Measurements from ENCODE around the gene SNF8.
A peak's percentile ranks its signal among the peaks of the same experiment; 100 is the strongest.
"Not testable (repeated sequence)": the region's sequence is repeated elsewhere in the genome, so short reads cannot be mapped to it uniquely, and the experiment has no call there.

SNF8 gene, protein sequence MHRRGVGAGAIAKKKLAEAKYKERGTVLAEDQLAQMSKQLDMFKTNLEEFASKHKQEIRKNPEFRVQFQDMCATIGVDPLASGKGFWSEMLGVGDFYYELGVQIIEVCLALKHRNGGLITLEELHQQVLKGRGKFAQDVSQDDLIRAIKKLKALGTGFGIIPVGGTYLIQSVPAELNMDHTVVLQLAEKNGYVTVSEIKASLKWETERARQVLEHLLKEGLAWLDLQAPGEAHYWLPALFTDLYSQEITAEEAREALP

DNA sequence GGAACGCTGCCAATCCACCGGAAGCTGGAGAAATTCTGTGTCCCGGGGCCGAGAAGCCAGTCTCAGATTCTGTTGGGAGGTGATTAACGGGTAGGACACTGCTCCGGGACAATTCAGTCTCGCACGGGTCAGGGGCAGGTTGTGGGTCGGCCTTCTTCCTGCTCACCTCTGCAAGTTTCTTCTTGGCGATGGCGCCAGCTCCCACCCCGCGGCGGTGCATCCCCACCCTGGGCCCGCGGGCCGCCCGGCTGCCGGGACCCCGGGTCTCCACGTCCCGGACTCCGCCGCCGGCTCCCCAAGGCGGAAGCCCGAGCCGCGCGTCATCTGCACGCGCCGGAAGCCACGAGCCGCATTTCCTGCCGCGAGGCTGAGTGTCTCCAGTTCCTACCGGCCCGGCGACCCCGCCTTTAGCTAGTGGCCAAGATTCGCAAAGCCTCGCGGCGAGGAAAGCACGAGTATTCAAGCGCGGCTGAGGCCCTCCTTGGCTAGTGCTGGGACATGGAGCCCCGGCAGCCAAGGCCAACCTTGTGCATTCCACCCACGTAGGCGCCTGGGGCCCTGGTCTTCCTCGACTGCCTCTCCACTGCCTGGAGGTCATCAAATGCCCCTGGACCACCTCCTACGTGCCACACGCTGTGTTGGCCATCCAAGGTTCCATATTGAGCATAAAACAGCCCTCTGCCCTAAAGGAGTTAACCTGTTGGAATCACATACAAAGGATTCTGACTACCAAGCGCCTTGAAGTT is at the start of gene SNF8:
Gene SNF8 (minus strand): TSS at position 328 of the 746 bp plus-strand sequence. CDS start 108 bp downstream, at position 220.
- peak; percentile 93 for DNase-seq

DNA sequence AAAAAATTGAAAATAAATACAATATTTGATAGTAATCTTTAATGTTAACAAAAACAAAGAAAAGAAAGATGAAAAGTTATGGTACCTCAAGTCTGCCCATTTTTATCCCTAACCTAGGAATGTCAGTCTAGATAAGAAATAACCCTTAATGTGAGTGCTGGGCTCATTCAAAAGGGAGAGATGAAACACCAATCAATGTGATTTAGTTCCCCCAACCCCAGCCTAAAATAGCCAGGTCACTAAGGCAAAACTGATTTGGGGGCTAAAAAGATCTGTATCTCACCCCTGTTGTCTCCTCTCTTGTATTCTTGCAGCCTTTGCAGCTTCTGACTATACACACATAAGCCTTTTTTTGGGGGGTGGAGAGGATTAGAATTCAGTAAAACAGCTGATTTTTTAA is 49.3 kb upstream of the SNF8 start:
- no peak for DNase-seq

DNA sequence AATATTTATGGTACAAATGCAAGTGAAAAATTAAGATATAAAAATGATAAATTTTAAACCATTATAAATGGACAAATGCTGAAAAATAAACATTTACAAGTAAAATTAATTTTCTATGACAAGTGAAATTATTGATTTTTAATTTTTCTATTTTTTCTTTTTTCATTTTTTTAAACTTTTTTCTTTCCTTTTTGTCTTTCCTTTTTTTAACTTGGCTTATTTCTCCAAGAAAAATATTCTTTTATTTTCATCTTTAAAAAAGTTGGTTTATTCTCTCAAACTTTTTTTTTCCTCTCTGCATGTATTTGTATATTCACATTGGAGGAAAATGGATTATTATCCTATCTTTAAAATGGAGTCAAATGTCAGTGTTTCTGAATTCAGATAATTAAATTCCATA is 48.7 kb upstream of the SNF8 start:
- DNase-seq = no peak

DNA sequence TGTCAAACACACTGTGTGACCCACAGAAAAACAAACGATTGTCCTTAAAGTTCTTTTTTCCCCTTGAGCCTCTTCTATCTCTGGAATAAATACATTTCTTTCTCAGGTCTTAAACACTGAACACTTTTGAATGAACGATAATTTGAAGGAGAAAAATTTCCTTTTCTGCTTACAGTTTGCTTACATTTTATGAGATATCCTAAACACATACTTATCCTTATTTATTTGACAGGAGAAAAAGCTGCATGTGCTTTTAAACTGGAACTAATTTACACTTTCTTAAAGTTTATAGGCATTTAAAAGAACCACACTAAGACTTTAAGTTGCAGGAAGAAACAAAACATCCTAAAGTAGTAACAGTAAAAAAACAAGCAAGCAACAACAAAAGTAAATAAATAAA is 47.8 kb upstream of the SNF8 start:
- no peak for DNase-seq

DNA sequence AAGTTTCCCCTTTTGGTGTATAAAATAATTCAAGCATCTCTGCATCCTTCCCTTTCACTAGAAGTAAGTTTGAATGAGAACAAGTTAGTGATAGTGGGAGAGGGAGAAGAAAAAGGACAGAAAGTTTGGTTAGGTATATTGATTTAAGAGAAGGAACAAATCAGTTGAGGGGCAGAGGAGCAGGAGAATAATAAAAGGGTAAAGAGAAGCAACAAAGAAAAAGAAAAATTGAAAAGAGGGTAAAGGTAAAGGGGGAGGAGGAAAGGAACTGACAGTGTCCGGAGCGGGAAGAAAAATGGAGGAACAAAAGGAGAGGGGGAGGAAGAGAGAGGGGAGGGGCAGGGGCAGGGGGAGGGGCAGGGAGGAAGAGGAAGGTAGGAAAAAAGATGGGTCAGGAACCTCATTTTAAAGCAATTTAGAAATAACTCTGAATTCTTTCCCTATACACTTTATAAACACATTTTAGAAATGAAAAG is 46.3 kb upstream of the SNF8 start:
- DNase-seq = no peak

DNA sequence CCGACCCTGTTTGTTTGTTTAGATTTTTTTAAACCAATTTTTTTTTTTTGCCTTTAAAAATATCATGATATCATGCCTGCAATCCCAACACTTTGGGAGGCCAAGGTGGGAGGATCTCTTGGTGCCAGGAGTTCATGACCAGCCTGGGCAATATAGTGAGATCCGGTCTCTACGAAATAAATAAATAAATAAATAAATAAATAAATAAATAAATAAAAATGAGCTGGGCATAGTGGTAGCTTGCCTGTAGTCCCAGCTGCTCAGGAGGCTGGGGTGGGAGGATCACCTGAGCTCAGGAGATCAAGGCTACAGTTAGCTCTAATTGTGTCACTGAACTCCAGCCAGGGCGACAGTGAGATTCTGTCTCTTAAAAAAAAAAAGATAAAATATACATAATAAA is 44.5 kb upstream of the SNF8 start:
- no peak for DNase-seq

DNA sequence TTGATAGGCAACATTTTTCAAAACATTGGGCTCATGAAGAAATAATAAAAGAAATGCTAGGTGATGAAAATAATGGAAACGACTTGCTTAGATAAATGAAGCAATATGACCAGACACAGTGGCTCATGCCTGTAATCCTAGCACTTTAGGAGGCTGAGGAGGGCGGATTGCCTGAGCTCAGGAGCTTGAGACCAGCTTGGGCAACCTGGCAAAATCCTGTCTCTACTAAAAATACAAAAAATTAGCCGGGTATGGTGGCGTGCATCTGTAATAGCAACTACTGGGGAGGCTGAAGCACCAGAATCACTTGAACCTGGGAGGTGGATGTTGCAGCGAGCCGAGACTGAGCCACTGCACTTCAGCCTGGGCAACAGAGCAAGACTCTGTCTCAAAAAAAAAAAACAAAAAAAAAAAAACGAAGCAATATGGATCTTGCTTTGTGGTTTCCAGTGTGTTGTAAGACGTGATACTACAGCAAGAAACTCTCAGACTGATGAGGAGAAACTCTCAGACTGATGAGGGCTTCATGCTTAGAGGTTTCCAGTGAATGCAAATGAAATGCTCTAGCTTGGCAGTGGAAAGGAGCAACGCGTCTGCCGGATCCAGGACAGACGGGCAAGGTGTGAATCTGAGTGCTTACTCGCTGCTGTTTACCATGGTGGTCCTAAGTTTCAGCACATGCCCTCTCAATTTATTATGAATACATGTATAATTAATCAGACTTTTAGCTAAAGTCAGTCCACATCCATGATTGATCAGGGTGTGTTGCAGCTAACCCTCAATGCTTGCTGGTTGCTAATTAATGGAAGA is 41.0 kb upstream of the SNF8 start:
- no peak for DNase-seq

DNA sequence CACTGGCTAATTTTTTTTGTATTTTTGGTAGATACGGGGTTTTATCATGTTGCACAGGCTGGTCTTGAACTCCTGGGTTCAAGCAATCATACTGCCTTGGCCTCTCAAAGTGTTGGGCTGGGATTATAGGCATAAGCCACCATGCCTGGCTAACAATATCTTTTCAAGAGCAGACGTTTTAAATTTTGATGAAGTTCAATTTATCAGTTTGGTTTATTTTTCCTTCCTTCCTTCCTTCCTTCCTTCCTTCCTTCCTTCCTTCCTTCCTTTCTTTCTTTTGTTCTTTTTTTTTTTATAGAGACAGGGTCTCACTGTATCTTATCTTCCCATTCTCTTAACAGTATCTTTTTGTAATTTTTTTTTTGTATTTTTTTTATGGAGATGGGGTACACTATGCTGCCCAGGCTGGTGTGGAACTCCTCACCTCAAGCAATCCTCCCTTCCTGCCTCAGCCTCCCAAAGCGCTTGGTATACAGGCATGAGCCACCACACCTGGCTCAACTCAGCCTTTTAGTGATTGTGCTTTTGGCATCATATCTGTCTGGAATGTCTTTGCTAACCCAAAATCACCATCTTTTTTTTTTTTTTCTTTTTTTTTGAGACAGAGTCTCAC is 37.4 kb upstream of the SNF8 start:
- DNase-seq = no peak

DNA sequence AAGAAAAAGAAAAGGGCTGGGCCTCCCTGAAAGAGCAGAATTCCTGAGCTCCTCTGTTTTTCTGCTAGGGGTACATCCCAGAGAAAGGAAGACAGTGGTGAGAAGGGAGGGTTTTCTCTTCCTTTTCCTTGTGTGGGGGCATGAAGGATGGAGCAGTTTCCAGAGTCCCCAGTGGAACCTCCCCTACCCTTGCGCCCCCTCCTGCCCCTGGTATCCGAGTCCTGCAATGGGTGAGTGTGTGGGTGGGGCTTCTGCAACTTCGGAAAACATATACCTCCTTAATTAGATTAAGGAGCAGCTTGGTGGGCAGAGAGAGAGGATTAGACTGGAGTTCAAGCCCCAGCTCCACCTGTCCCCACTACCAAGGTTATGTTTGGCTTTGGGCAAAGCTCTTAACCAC is 29.2 kb upstream of the SNF8 start:
- no peak for DNase-seq

DNA sequence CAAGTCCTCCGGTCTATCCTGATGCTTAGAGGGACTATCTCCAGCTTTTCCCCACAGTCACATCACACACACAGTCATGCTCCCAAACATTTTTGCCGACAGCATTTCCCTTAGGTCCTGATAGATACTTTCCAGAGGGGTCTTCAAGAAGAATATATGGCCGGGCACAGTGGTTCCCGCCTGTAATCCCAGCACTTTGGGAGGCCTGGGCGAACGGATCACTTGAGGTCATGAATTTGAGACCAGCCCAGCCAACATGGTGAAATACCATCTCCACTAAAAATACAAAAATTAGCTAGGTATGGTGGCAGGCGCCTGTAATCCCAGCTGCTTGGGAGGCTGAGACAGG is 28.1 kb upstream of the SNF8 start:
- DNase-seq = no peak

DNA sequence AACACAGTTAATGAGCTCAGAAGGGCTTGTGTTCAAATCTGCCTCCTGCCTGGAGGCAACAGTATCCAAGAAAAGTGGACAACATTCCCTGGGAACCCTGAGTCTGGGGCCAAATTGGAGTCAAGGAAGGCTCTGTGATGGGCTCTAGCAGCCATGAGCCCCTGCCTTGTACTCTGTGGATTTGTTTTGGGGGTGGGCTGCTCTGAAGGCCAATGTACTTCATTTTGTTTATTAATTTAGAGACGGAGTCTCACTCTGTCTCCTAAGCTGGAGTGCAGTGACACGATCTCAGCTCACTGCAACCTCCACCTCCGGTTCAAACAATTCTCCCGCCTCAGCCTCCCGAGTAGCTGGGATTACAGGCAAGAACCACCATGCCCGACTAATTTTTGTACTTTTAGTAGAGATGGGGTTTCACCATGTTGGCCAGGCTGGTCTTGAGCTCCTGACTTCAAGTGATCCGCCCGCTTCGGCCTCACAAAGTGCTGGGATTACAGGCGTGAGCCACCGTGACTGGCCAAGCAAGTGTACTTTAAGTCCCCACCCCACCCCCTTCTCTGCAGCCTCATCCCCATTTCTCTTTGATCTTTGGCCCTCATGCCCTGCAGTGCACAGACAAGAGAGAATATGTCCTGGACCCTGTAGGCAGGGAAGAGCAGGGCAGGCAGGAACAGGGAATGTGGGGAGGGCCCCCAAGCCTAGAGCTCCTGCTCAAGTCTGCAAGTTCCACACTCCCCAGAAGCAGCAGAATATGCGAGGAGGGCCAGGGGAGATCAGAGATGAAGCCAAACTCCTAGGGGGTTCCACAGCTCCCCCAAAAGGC is 26.4 kb upstream of the SNF8 start:
- no peak for DNase-seq

DNA sequence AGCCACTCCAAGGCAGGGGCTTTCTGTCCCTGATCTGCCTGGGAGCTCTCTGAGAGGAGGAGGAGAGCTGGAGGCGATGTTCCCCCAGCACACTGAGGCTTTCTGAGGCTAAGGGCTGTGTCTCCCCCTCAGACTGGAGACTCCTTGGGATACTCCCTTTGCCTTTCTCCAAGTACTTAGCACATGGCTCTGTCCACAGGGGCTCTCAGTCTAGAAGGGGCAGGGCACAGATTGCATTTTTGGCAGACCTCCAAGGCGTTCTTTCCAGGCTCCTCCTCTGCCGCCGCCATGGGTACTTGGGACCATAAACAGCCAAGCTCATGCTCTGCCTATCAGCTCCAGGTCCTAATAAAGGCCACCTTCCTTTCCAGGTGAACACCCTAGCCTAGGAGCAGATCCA is 25.6 kb upstream of the SNF8 start:
- peak; percentile 17 for DNase-seq

DNA sequence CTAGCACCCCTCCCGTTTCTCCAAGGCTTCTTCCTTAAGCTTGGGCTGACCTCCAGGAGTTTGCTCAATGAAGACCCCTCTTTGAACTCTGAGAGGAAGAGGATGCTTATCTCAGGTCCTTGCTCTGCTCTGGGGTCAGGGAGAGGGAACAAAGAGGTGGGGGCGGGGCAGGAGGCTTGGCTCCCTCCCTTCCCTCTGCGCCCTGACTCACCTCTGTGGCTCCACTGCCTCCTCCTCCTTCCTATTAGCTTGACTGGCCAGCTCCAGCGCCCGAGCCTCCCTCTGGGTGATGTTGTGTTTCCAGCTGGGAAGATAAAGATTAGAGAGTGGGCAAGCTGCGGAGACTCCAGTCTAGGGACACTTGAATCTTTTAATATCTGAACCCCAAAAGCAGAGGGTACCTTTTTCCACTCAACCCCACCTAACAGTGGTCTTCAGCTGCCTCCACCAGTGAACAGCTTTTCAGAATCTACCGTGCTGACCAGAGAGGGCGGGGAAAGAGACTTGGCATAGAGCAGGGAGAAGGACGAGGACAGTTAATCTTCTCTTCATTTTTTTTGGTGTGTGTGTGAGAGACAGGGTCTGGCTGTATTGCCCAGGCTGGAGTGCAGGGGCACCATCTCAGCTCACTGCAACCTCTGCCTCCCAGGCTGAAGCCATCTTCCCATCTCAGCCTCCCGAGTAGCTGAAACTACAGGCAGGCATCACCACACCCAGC is 17.0 kb upstream of the SNF8 start:
- DNase-seq = no peak

DNA sequence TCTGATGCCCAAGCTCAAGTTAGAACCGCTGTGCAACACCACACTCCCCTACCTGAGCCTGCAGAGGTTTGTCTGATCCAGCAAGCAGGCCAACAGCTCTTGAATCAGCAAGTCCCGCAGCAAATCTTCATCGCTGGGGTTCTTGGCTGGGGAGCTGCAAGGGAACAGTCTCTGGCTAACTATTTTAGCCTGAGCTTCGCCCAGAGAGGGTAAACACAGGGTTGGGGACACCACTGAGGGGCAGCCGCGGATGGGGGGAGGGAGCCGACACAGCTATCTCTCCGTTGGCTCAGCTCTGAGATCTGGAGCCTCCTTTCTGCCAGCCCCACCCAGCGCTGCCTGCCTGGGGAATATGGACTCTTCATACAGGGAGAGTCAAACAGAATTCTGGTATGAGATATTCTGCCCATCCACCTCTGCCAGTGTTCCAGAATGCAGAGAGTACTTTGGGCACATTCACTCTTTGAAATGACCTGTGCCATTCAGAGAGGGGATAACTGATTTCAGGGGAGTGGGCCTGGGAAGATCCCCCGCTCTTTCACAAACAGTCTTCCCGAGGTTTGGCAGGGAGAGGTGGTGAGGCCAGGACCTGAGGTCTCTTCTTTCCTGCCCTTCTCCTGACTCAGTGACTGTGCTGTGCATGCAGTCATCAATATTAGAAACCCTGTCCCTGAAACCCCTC is 16.3 kb upstream of the SNF8 start:
- no peak for DNase-seq

DNA sequence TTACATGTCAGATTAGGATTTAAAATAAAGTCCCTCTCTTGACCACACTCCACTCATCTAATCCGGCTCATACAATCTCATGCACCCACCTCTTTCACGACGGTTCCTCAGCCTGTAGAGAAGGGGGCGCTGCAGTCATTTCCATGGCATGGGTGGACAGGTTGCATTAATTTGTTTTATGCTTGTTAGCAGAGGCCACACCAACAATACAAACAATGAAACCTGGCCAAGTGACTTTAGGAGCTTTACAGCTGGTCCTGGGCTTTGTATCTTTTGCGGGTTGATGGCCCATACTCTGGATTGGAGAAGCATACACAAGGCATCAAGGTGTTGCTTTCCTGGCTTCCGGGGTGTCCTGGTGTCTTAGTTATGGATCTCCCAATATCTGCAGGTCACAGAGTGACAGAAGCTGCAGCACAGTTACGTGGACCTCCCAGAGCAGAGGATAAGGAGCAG is 9.7 kb upstream of the SNF8 start:
- peak; percentile 37 for DNase-seq

DNA sequence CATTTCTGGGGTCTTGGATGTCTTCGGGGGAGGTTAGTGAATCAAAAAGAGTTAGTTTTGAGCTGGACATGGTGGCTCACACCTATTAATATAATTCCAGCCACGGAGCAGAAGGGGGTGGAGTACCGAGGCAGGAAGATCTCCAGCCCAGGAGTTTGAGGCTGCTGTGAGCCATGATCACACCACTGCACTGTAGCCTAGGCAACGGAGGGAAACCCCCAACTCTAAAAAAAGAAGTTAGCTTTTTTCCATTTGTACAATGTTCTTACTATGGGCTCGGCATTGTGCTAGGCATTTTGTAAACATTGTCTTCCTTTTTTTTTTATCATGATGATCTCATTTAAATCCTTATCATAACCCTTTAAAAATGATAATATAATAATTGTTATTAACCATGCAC is 8.3 kb upstream of the SNF8 start:
- DNase-seq = no peak

DNA sequence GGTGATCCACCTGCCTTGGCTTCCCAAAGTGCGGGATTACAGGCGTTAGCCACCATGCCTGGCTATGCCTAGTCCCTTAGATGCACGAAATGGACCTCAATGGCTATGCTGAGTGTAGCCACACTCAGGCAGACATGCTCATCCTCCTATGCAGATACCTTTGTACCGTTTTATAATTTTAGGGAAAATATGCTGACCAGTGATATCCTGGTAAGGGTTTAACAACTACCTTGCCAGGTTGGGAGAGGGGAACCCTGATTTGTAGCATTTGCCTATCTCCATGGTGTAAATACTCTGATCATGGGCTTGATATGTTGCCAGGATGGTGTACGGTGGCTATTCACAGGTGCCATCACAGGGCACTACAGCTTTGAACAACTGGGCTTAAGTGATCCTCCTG is 6.9 kb upstream of the SNF8 start:
- no peak for DNase-seq

DNA sequence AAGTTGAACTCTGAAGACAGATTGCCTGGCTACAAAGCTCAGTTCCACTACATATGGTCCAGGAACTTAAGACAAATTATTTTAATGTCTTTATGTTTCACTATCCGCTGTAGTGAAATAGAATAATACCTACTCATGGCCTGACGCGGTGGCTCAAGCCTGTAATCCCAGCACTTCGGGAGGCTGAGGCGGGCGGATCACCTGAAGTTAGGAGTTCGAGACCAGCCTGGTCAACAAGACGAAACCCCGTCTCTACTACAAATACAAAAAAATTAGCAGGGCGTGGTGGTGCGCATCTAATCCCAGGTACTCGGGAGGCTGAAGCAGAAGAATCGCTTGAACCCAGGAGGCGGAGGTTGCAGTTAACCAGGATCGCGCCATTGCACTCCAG is 614 bp upstream of the SNF8 start:
- DNase-seq = not testable (repeated sequence)

DNA sequence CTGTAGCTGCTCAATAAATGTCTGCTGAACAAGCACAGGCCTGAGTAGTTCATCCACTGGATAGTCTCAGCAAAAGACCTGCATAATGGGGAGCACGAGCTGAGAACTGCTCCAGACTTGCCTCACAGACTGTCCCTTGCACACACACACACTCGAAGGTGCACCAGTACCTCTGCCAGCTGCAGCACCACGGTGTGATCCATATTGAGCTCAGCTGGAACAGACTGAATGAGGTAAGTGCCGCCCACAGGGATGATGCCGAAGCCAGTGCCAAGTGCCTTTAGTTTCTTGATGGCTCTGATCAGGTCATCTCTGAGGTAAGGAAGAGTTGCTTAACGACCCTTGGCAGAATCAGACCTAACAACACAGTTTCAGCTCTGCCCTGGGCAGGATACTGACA is 11.6 kb downstream of the SNF8 start:
- no peak for DNase-seq

DNA sequence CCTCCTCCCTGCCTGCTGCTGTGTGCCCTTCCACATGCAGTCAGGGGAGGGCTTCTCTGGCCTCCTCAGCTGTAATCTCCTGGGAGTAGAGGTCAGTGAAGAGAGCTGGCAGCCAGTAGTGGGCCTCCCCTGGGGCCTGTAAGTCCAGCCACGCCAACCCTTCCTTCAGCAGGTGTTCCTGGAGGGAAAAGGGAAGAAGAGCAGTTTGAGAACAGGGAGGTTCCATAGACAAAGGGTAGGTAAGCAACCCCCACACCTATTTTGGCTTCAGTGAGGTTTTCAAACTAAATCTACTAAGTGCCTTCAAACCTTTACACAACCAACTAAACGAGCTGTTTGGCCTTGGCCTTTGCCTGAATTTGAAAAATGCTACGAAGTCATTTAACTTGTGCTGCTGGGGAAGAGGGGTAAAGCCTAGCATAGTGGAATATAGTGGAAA is 14.2 kb downstream of the SNF8 start:
- no peak for DNase-seq

DNA sequence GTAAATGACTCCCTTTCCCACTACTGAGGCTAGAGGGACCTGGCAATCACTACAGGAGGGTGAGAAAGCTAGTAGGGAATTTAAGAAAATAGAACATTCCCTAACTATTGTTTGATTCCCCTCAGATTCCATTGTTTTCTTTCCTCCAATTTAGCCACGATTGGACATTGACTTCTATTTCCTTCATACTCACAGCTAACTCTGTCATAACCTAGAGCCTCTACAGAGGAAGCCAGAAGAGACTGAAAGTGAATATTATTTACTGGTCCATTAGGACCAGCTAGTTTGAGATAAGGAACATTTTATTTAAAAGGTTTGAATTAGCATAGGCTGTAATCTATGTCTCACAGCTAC is 14.9 kb downstream of the SNF8 start:
- DNase-seq = no peak

Measured in hematopoietic multipotent progenitor cell treated with erythropoietin and hydrocortisone succinate and interleukin-3 and kit ligand, for 6 days (in vitro differentiated cells).